WTC11 (cell line): ENCODE measurements around the gene LGSN. TPM values are rescaled to one million over a fixed set of nuclear protein-coding genes. Genes with fewer than 3 reads are reported as not detected.

Experiments
- ATAC-seq: fragments of 200-7000 bp; cut with Tn5 transposase; 2 replicates; pipeline ENCODE4 v1.10.0; 2021; ENCODE audit warnings: mild to moderate bottlenecking, moderate library complexity
- CTCF ChIA-PET: fragments of 300-600 bp; sonication (Branson Sonifier 250); formaldehyde crosslinking; loops from one replicate; lab custom pipeline; 2021; ENCODE audit warnings: antibody characterized with exemption; lab: Charles Lee
- POLR2A ChIA-PET: fragments of 350-600 bp; sonication (Branson Sonifier 250); formaldehyde crosslinking; loops from one replicate; lab custom pipeline; 2021; ENCODE audit warnings: antibody characterized with exemption; lab: Charles Lee
- DNase-seq: peaks from one replicate; pipeline ENCODE4 v3.0.0; 2021; ENCODE audit warnings: low spot score
- H3K27ac Mint-ChIP-seq: 2 replicates; pipeline ENCODE4 v1.8.0; 2021; ENCODE audit warnings: mixed read lengths
- H3K27me3 Mint-ChIP-seq: 2 replicates; pipeline ENCODE4 v1.8.0; 2021; ENCODE audit warnings: low read depth, mild to moderate bottlenecking, moderate library complexity, mixed read lengths
- H3K36me3 Mint-ChIP-seq: 2 replicates; pipeline ENCODE4 v1.8.0; 2021; ENCODE audit warnings: mixed read lengths
- H3K4me1 Mint-ChIP-seq: 2 replicates; pipeline ENCODE4 v1.8.0; 2022; ENCODE audit warnings: mixed read lengths
- H3K4me3 Mint-ChIP-seq: 2 replicates; pipeline ENCODE4 v1.8.0; 2021; ENCODE audit warnings: mild to moderate bottlenecking, moderate library complexity, mixed read lengths
- H3K9me3 Mint-ChIP-seq: 2 replicates; pipeline ENCODE4 v1.8.0; 2021; ENCODE audit warnings: mixed read lengths
- CBFB ChIP-seq: sonication (generic); formaldehyde crosslinking; IDR thresholded peaks from 2 replicates; pipeline ENCODE4 v1.8.1; 2022; ENCODE audit warnings: mild to moderate bottlenecking, low read depth, missing genetic modification reagents
- CREM ChIP-seq: sonication (generic); formaldehyde crosslinking; IDR thresholded peaks from 2 replicates; pipeline ENCODE4 v1.8.1; 2022; ENCODE audit warnings: mild to moderate bottlenecking, missing genetic modification reagents, moderate library complexity
- FOXJ3 ChIP-seq: sonication (generic); formaldehyde crosslinking; IDR thresholded peaks from 2 replicates; pipeline ENCODE4 v1.9.0; 2021; ENCODE audit warnings: missing genetic modification reagents, mild to moderate bottlenecking, borderline replicate concordance
- NFATC4 ChIP-seq: fragments of 250-450 bp; sonication (Bioruptor Pico); IDR thresholded peaks from 2 replicates; pipeline ENCODE4 v1.9.0; 2021; ENCODE audit warnings: mild to moderate bottlenecking
- NFYB ChIP-seq: sonication (generic); formaldehyde crosslinking; conservative IDR thresholded peaks from 2 replicates; pipeline ENCODE4 v1.8.0; 2022; ENCODE audit warnings: low read depth, missing genetic modification reagents
- NR2C2 ChIP-seq: sonication (generic); formaldehyde crosslinking; IDR thresholded peaks from 2 replicates; pipeline ENCODE4 v1.8.0; 2022; ENCODE audit warnings: mild to moderate bottlenecking, missing genetic modification reagents
- RELA ChIP-seq: sonication (generic); formaldehyde crosslinking; IDR thresholded peaks from 2 replicates; pipeline ENCODE4 v1.8.1; 2022; ENCODE audit warnings: missing genetic modification reagents, mild to moderate bottlenecking, borderline replicate concordance
- TCF7 ChIP-seq: sonication (generic); formaldehyde crosslinking; IDR thresholded peaks from 2 replicates; pipeline ENCODE4 v1.8.0; 2022; ENCODE audit warnings: mild to moderate bottlenecking, low read depth, missing genetic modification reagents, moderate library complexity
- ZNF317 ChIP-seq: sonication (generic); formaldehyde crosslinking; IDR thresholded peaks from 2 replicates; pipeline ENCODE4 v1.8.1; 2023; ENCODE audit warnings: low read depth, mild to moderate bottlenecking, moderate library complexity, missing genetic modification reagents, borderline replicate concordance
- ZNF396 ChIP-seq: fragments of 250-450 bp; sonication (Bioruptor Pico); IDR thresholded peaks from 2 replicates; pipeline ENCODE4 v1.8.0; 2021; ENCODE audit warnings: mild to moderate bottlenecking, moderate library complexity, borderline replicate concordance
- total RNA-seq: library from RNA; stranded (reverse); gene quantifications from 3 replicates; pipeline ENCODE4 v1.2.3, GENCODE V29; 2021
- TF ChIP-seq, protein P1 (sequence below): sonication (generic); formaldehyde crosslinking; IDR thresholded peaks from 2 replicates; pipeline ENCODE4 v1.8.0; 2022; ENCODE audit warnings: mild to moderate bottlenecking, missing genetic modification reagents
- TF ChIP-seq, protein P2 (sequence below): fragments of 200-600 bp; IDR thresholded peaks from 2 replicates; pipeline ENCODE4 v1.8.0; 2022; ENCODE audit warnings: antibody characterized with exemption
- TF ChIP-seq, protein P3 (sequence below): sonication (generic); formaldehyde crosslinking; IDR thresholded peaks from 2 replicates; pipeline ENCODE4 v1.8.1; 2023; ENCODE audit warnings: mild to moderate bottlenecking, missing genetic modification reagents, moderate library complexity
- TF ChIP-seq, protein P4 (sequence below): sonication (generic); formaldehyde crosslinking; conservative IDR thresholded peaks from 2 replicates; pipeline ENCODE4 v1.8.1; 2023; ENCODE audit warnings: mild to moderate bottlenecking, low read depth, missing genetic modification reagents, moderate library complexity
- TF ChIP-seq, protein P5 (sequence below): fragments of 250-450 bp; sonication (Bioruptor Pico); IDR thresholded peaks from 2 replicates; pipeline ENCODE4 v2.1.2; 2022; ENCODE audit warnings: mild to moderate bottlenecking, moderate library complexity
- TF ChIP-seq, protein P6 (sequence below): sonication (generic); formaldehyde crosslinking; IDR thresholded peaks from 2 replicates; pipeline ENCODE4 v1.8.1; 2022; ENCODE audit warnings: mild to moderate bottlenecking, missing genetic modification reagents, moderate library complexity, borderline replicate concordance
- TF ChIP-seq, protein P7 (sequence below): fragments of 250-450 bp; sonication (Bioruptor Pico); IDR thresholded peaks from 2 replicates; pipeline ENCODE4 v1.9.0; 2021; ENCODE audit warnings: moderate library complexity, mild to moderate bottlenecking, inconsistent platforms, borderline replicate concordance

Gene LGSN
- total RNA-seq, 1 experiment from 2014 or later: 0.35 TPM

DNA sequence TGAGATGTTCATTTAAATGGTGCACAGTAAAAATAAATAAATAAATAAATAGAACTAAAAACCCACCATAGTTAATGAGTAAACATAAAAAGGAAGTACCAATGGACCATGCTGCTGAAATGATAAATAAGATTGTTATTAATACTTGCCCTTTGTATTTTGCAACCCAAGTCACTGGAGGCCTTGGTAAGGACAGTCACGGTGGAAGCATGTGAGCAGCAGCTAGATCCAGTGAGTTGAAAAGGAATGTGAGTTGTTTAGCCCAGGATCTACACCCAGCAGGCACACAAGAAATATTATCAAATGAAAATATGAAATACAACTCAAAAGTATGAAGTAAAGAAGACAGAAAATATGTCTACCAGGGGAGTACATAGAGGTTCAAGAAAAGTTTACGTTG lies 6.7 kb downstream of the LGSN start (continued):
- TF ChIP-seq, protein P1, sequence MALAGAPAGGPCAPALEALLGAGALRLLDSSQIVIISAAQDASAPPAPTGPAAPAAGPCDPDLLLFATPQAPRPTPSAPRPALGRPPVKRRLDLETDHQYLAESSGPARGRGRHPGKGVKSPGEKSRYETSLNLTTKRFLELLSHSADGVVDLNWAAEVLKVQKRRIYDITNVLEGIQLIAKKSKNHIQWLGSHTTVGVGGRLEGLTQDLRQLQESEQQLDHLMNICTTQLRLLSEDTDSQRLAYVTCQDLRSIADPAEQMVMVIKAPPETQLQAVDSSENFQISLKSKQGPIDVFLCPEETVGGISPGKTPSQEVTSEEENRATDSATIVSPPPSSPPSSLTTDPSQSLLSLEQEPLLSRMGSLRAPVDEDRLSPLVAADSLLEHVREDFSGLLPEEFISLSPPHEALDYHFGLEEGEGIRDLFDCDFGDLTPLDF: no peak

DNA sequence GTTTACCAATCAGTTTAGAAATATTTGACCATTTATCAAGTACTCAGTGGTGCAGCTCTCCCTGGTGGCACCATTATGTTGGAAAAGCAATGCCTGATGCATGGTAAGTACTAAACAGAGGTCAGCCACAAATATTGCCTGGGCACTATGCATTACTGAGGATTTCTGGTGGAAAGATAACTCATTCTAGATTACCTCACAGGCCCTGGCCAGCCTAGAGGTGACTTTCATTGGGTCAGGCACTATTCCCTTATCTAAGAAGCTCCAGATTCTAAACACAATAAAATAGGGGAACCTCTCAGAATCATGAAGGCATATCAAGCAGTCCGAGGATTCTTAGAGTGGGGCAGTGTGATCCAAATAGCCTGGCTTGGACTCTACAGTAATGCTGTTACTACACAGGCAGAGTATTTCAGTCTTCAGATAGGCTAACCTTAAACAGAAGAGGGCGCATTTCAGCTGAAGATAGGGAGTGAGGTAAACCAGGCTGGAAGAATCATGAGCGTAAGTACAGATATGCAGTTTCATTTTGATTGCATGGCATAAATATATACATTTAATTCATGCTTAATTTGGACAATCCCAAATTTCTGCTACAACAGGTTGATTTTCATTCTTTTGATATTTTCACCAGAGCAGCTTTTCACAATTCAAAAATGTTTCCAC lies 12.1 kb downstream of the LGSN start:
- no peak overlapping the region for H3K4me3 Mint-ChIP-seq
- POLR2A ChIA-PET: no interaction called here
- peaks cover 12% of the 10 kb centered on the region for H3K9me3 Mint-ChIP-seq
- CTCF ChIA-PET: interaction anchor here (1.0 kb wide), 1 partner anchor 457 kb away, joined by 3 read pairs; no protein-coding TSS in a partner anchor
- DNase-seq: no peak
- no peak for TF ChIP-seq CREM (CRISPR knock-in tag)
- ATAC-seq: peak; percentile 94
- no peak overlapping the region for H3K27ac Mint-ChIP-seq
- H3K27me3 Mint-ChIP-seq: no peaks in the 10 kb centered on the region
- no peaks in the 10 kb centered on the region for H3K4me1 Mint-ChIP-seq
- 0 out of 2 replicates have a peak, but pooled peaks cover 3% of the 10 kb centered on the region for H3K36me3 Mint-ChIP-seq

DNA sequence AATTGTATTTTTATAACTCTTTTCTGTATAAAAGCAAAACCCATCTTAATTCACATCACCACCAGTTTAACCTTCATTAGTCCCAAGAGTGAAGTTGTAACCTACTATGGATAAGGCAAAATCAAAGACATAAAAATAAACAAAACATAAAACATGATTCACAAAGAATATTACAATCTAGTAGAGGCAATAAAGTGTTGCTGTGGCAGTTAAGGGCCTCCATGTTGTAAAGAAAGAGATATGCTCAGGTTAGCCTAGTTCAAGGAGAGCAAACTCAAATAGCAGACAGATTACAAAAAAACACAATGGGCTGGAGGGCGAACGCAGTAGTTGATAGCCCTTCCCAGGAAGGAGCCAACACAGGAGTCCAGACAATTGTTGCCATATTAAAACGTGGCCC lies 13.4 kb downstream of the LGSN start:
- Mint-ChIP-seq H3K27me3 (no peaks in the 10 kb centered on the region), H3K27ac (no peak overlapping the region), H3K36me3 (no peaks in the 10 kb centered on the region), H3K4me1 (no peaks in the 10 kb centered on the region), H3K4me3 (no peak overlapping the region), H3K9me3 (peaks cover 8% of the 10 kb centered on the region; the same call in 1 of the 2 replicates)
- ATAC-seq (no peak), DNase-seq (no peak)
- POLR2A ChIA-PET: no interaction called here
- TF ChIP-seq, protein P2, sequence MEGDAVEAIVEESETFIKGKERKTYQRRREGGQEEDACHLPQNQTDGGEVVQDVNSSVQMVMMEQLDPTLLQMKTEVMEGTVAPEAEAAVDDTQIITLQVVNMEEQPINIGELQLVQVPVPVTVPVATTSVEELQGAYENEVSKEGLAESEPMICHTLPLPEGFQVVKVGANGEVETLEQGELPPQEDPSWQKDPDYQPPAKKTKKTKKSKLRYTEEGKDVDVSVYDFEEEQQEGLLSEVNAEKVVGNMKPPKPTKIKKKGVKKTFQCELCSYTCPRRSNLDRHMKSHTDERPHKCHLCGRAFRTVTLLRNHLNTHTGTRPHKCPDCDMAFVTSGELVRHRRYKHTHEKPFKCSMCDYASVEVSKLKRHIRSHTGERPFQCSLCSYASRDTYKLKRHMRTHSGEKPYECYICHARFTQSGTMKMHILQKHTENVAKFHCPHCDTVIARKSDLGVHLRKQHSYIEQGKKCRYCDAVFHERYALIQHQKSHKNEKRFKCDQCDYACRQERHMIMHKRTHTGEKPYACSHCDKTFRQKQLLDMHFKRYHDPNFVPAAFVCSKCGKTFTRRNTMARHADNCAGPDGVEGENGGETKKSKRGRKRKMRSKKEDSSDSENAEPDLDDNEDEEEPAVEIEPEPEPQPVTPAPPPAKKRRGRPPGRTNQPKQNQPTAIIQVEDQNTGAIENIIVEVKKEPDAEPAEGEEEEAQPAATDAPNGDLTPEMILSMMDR: no peak
- TF ChIP-seq NFATC4 (CRISPR knock-in tag): no peak
- no peak for TF ChIP-seq NFYB
- no peak for TF ChIP-seq TCF7 (CRISPR knock-in tag)
- TF ChIP-seq NR2C2: no peak
- TF ChIP-seq, protein P3, sequence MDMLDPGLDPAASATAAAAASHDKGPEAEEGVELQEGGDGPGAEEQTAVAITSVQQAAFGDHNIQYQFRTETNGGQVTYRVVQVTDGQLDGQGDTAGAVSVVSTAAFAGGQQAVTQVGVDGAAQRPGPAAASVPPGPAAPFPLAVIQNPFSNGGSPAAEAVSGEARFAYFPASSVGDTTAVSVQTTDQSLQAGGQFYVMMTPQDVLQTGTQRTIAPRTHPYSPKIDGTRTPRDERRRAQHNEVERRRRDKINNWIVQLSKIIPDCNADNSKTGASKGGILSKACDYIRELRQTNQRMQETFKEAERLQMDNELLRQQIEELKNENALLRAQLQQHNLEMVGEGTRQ (CRISPR knock-in tag): no peak
- TF ChIP-seq ZNF396: no peak
- no peak for TF ChIP-seq ZNF317 (CRISPR knock-in tag)
- TF ChIP-seq, protein P4, sequence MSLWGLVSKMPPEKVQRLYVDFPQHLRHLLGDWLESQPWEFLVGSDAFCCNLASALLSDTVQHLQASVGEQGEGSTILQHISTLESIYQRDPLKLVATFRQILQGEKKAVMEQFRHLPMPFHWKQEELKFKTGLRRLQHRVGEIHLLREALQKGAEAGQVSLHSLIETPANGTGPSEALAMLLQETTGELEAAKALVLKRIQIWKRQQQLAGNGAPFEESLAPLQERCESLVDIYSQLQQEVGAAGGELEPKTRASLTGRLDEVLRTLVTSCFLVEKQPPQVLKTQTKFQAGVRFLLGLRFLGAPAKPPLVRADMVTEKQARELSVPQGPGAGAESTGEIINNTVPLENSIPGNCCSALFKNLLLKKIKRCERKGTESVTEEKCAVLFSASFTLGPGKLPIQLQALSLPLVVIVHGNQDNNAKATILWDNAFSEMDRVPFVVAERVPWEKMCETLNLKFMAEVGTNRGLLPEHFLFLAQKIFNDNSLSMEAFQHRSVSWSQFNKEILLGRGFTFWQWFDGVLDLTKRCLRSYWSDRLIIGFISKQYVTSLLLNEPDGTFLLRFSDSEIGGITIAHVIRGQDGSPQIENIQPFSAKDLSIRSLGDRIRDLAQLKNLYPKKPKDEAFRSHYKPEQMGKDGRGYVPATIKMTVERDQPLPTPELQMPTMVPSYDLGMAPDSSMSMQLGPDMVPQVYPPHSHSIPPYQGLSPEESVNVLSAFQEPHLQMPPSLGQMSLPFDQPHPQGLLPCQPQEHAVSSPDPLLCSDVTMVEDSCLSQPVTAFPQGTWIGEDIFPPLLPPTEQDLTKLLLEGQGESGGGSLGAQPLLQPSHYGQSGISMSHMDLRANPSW (CRISPR knock-in tag): no peak
- TF ChIP-seq RELA (CRISPR knock-in tag): no peak
- TF ChIP-seq, protein P5, sequence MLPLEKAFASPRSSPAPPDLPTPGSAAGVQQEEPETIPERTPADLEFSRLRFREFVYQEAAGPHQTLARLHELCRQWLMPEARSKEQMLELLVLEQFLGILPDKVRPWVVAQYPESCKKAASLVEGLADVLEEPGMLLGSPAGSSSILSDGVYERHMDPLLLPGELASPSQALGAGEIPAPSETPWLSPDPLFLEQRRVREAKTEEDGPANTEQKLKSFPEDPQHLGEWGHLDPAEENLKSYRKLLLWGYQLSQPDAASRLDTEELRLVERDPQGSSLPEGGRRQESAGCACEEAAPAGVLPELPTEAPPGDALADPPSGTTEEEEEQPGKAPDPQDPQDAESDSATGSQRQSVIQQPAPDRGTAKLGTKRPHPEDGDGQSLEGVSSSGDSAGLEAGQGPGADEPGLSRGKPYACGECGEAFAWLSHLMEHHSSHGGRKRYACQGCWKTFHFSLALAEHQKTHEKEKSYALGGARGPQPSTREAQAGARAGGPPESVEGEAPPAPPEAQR: no peak
- no peak for TF ChIP-seq FOXJ3
- no peak for TF ChIP-seq CBFB (CRISPR knock-in tag)
- TF ChIP-seq, protein P6, sequence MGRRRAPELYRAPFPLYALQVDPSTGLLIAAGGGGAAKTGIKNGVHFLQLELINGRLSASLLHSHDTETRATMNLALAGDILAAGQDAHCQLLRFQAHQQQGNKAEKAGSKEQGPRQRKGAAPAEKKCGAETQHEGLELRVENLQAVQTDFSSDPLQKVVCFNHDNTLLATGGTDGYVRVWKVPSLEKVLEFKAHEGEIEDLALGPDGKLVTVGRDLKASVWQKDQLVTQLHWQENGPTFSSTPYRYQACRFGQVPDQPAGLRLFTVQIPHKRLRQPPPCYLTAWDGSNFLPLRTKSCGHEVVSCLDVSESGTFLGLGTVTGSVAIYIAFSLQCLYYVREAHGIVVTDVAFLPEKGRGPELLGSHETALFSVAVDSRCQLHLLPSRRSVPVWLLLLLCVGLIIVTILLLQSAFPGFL (CRISPR knock-in tag): no peak
- TF ChIP-seq, protein P7, sequence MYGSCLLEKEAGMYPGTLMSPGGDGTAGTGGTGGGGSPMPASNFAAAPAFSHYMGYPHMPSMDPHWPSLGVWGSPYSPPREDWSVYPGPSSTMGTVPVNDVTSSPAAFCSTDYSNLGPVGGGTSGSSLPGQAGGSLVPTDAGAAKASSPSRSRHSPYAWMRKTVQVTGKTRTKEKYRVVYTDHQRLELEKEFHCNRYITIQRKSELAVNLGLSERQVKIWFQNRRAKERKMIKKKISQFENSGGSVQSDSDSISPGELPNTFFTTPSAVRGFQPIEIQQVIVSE (CRISPR knock-in tag): no peak
- CTCF ChIA-PET: no interaction called here
